ENCODE data around the gene ARHGAP23.
A peak's percentile ranks its signal among the peaks of the same experiment; 100 is the strongest.

Gene ARHGAP23

DNA sequence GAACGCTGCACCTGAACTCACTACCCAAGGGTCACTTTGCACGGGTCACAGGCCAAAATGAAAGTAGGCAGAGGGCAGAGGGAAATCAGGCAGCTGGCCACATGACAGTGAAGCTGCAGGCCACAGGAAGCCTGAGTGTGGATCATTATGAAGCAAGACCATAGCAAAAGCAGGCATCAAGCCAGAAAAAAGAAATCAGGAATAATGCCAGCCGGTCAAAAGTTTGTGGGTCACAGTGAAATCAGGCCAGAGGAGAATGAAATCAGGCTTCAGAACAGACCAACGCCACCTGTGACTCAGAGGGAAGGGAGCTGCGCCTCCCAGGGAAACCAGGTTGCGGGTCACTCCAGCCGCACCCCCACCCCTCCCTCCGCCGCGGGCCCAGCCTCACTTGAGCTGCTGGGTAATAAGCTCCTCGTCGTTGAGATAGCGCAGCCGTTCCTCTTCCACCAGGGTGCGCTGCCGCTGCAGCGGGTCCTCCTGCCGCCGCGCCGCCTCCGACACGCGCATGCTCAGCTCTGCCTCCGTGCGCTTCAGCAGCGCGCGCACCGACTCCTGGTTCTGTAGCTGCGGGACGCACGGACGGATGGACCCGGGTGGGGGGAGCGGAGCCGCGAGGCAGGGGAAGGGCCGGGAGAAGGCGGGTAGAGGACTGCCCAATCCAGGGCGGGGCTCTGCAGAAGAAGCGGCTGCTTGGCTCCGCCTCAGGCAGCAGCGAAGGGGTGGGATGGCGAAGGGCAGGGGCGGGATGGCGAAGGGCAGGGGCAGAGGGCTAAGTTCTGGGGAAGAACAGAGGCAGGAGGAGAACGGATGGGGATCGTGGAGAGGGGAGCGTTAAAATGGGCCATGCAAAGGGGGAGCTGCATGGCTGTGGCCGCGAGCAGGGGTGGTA lies 129.8 kb downstream of the ARHGAP23 start:
- Histone ChIP-seq H3K27ac (peak overlapping the region in 7 of 11 experiments; percentile 32 to 71 (median 61); a peak in 11 of 22 replicates), H3K36me3 (no peaks in the 10 kb centered on the region), H4K20me1 (peaks cover 0 to 46% (median 17%) of the 10 kb centered on the region in 11 experiments; a peak in 15 of 22 replicates), H3K4me2 (peak overlapping the region; percentile 88 to 100 (median 98)), H3K4me3 (peak overlapping the region; percentile 47 to 68 (median 59)), H3K9me3 (replicated peaks in 1 of 11) (peaks cover 0 to 14% (median 0%) of the 10 kb centered on the region in 11 experiments; a peak in 5 of 22 replicates), H3K4me1 (peaks cover 47 to 74% (median 65%) of the 10 kb centered on the region in 10 experiments), H3K27me3 (peaks cover 35 to 47% (median 43%) of the 10 kb centered on the region in 11 experiments), H3K9ac (peak overlapping the region in 10 of 11 experiments; percentile 32 to 69 (median 60); a peak in 17 of 22 replicates)
- TF ChIP-seq Cebpa-rat (IDR thresholded peaks at IDR 0.05) = no peak

- Histone ChIP-seq H3K9me3 (replicated peaks in 1 of 11) (peaks cover 0 to 14% (median 0%) of the 10 kb centered on the region in 11 experiments; a peak in 5 of 22 replicates), H3K4me3 (peak overlapping the region; percentile 47 to 68 (median 59)), H3K27ac (peak overlapping the region in 7 of 11 experiments; percentile 32 to 71 (median 61); a peak in 13 of 22 replicates), H3K36me3 (no peaks in the 10 kb centered on the region), H3K27me3 (peaks cover 41 to 54% (median 47%) of the 10 kb centered on the region in 11 experiments), H4K20me1 (peaks cover 0 to 51% (median 17%) of the 10 kb centered on the region in 11 experiments; a peak in 16 of 22 replicates), H3K9ac (peak overlapping the region in 10 of 11 experiments; percentile 32 to 69 (median 60); a peak in 21 of 22 replicates), H3K4me2 (peak overlapping the region; percentile 88 to 100 (median 98)), H3K4me1 (peaks cover 52 to 79% (median 68%) of the 10 kb centered on the region in 10 experiments)
- TF ChIP-seq Cebpa-rat (IDR thresholded peaks at IDR 0.05) = no peak
Measured at GRCh38 chr17:38558728-38559050, 130.4 kb downstream of the ARHGAP23 start.

DNA sequence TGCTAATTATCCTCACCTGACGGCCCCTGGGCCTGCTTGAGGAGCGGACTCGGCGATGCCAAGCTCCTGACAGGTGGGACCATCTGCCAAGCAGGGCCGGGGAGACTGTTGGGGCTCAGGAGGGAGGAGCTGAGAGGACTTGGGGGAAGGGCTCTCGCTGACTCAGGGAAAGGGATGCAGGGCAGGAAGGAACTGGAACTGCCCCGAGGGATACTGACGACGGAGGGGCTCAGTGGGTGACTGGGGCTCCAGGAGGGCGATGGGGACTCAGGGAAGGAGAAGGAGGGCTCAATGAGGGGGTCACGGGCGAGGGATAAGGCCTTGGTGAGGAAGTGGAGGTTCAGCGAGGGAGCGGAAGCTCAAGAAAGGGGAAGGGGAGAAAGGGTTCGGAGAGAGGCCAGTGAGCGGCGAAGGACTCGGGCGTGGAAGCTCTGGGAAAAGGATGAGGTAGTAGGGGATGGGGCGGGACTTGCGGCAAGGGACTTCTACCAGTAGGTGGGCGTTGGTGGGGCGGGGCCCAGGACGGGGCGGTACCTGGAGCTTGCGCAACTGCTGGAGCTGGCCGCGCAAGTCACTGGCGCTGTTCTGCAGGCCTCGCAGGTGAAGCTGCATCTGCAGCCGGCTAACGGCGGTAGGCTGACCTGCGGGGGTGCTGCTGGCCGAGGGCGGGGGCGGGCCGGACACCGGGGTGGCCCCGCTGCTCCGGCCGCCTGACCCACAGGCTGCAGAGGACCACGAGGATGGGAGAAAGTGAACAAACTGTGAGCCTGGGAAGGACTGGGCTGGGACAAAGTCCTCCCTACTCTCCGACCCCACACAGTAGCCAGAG lies 131.0 kb downstream of the ARHGAP23 start:
- Histone ChIP-seq H3K4me2 (peak overlapping the region; percentile 88 to 100 (median 98)), H4K20me1 (peaks cover 0 to 56% (median 17%) of the 10 kb centered on the region in 11 experiments; a peak in 16 of 22 replicates), H3K27me3 (peaks cover 47 to 59% (median 52%) of the 10 kb centered on the region in 11 experiments), H3K4me1 (peaks cover 52 to 79% (median 63%) of the 10 kb centered on the region in 10 experiments), H3K36me3 (no peaks in the 10 kb centered on the region), H3K9me3 (replicated peaks in 1 of 11) (peaks cover 0 to 14% (median 0%) of the 10 kb centered on the region in 11 experiments; a peak in 5 of 22 replicates), H3K27ac (peak overlapping the region in 10 of 11 experiments; percentile 30 to 71 (median 52); a peak in 17 of 22 replicates), H3K4me3 (peak overlapping the region; percentile 47 to 68 (median 59)), H3K9ac (peak overlapping the region in 10 of 11 experiments; percentile 32 to 69 (median 60); a peak in 20 of 22 replicates)
- peak; percentile 38 to 98 (median 92); a peak in 18 of 22 replicates for TF ChIP-seq Cebpa-rat (IDR thresholded peaks at IDR 0.05)

GRCh38 chr17:38559880-38560230 lies 131.6 kb downstream of the ARHGAP23 start:
- H3K27me3 ChIP-seq = peaks cover 52 to 65% (median 58%) of the 10 kb centered on the region in 11 experiments

DNA sequence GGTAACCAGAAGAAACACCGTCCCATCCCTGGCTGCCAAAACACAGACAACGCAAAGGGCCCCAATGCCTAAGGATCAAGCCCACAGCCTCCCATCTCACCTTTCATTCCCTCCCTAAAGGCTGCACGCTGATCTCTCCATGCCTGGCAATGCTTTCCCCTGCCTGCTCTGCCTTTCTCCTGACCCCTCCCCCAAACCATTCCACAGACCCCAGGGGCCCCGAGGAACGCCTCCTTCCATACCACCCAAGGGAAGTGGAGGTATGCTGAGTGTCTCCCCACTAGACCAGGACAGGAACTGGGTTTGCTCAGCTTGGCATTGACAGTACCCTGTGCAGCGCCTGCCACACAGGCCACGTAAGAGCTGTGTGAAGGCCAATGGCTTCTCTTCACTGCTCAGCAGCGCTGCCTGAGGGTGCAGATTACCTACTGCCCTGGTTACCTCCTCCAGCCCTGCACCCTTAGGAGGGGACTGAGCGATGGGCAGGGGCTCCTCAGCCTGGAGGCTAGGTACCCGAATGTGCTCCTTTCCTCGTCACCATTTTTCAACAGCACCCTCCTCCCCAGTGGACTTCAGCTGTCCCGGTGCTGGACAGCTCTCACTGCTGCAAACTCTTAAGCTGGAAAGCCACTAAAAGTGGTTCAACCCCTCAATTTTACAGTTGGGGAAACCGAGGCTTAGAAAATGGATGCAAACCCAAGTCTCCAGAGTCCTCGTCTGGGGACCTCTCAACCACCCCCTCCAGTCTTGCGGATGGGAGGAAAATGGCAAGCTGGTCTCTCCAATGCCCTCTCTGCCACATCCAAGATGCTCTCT lies 132.4 kb downstream of the ARHGAP23 start:
- no peaks in the 10 kb centered on the region for H3K36me3 ChIP-seq
- peak overlapping the region; percentile 88 to 100 (median 98) for H3K4me2 ChIP-seq
- H4K20me1 ChIP-seq = peaks cover 0 to 60% (median 17%) of the 10 kb centered on the region in 11 experiments; a peak in 17 of 22 replicates
- H3K4me1 ChIP-seq = peaks cover 52 to 70% (median 54%) of the 10 kb centered on the region in 10 experiments
- H3K9me3 ChIP-seq (replicated peaks in 1 of 11) = peaks cover 0 to 14% (median 0%) of the 10 kb centered on the region in 11 experiments; a peak in 5 of 22 replicates
- TF ChIP-seq Cebpa-rat (IDR thresholded peaks at IDR 0.05) = no peak
- H3K27ac ChIP-seq = no peak overlapping the region
- peak overlapping the region in 3 of 10 experiments; percentile 57 to 68 (median 59); a peak in 4 of 20 replicates for H3K4me3 ChIP-seq
- H3K9ac ChIP-seq = no peak overlapping the region
- H3K27me3 ChIP-seq = peaks cover 60 to 74% (median 66%) of the 10 kb centered on the region in 11 experiments

More at GRCh38 chr17:38559880-38560230, 131.6 kb downstream of the ARHGAP23 start:
- TF ChIP-seq Cebpa-rat (IDR thresholded peaks at IDR 0.05) = no peak
- Histone ChIP-seq H3K36me3 (no peaks in the 10 kb centered on the region), H4K20me1 (peaks cover 0 to 58% (median 17%) of the 10 kb centered on the region in 11 experiments; a peak in 16 of 22 replicates), H3K9me3 (replicated peaks in 1 of 11) (peaks cover 0 to 14% (median 0%) of the 10 kb centered on the region in 11 experiments; a peak in 5 of 22 replicates), H3K27ac (no peak overlapping the region; a peak in 2 of 22 replicates), H3K4me2 (peak overlapping the region; percentile 88 to 100 (median 98)), H3K4me1 (peaks cover 52 to 73% (median 58%) of the 10 kb centered on the region in 10 experiments), H3K9ac (peak overlapping the region in 8 of 11 experiments; percentile 15 to 69 (median 62); a peak in 10 of 22 replicates), H3K4me3 (peak overlapping the region; percentile 47 to 68 (median 59))

DNA sequence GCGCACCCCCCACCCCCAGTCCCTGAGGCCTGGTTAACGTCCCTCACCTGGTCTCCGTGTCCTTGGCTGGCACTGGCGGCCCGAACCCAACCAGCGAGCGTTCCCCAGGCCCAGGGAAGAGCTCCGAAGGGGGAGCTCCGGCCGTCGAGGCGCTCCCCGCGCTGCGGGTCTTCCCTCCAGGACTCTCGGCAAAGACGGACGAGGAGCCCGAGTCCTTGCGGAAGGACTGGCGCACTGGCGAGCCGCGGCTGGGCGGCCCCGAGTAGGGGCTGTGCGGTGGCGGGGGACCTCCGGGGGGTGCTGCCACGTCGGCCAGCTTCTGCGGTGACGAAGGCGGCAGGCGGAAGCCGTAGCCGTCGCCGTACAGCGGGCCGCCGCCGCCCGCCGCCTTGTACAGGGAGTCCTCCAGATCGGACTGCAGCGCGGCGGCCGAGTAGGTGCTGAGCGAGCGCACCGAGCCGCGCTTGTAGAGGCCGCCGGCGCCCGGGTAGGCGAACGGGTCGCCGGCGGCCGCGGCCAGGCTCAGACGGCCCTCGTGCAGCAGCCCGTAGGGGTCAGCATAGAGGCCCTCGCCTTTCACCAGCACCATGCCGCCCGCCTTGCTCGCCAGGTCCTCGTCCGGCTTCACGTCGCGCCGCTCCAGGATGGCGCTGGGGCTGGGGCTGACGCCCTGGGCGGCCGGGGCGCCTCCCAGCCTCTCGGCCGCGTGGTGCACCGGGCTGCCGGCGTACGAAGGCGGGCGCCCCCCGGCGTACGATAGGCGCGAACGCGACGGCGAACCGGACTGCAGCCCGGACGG lies 133.4 kb downstream of the ARHGAP23 start:
- Histone ChIP-seq H3K4me3 (no peak overlapping the region), H3K9me3 (replicated peaks in 1 of 11) (peaks cover 0 to 14% (median 0%) of the 10 kb centered on the region in 11 experiments; a peak in 5 of 22 replicates), H4K20me1 (peaks cover 0 to 66% (median 21%) of the 10 kb centered on the region in 11 experiments; a peak in 17 of 22 replicates), H3K27ac (no peak overlapping the region), H3K4me1 (peaks cover 42 to 70% (median 52%) of the 10 kb centered on the region in 10 experiments), H3K27me3 (peaks cover 69 to 83% (median 75%) of the 10 kb centered on the region in 11 experiments), H3K9ac (no peak overlapping the region), H3K4me2 (peak overlapping the region in 1 of 11 experiments; percentile 99; a peak in 1 of 22 replicates), H3K36me3 (no peaks in the 10 kb centered on the region)
- TF ChIP-seq Cebpa-rat (IDR thresholded peaks at IDR 0.05) = no peak
